HEK293 (cell line): Measurements from ENCODE around the gene MDFI.

Source experiments
- CTCF ChIA-PET: fragments of 350-600 bp; formaldehyde crosslinking; extraction: SDS; loops from one replicate; lab custom pipeline; 2021; ENCODE audit warnings: antibody characterized with exemption; lab: Yijun Ruan, JAX
- POLR2A ChIA-PET: fragments of 300-600 bp; formaldehyde crosslinking; extraction: SDS; loops from one replicate; lab custom pipeline; 2020; ENCODE audit warnings: antibody characterized with exemption, inconsistent platforms; lab: Yijun Ruan, JAX
- H3K27ac ChIP-seq: fragments of 200-500 bp; sonication (Bioruptor generic); 2 replicates; pipeline ENCODE4 v1.5.1; 2014; ENCODE audit warnings: low read depth, low read length, control low read depth, inconsistent platforms; ENCODE audit errors: extremely low read depth
- H3K36me3 ChIP-seq, 2 experiments: fragments of 200-500 bp in 1 of 2; sonication (Bioruptor generic) in 1 of 2; 1 replicate in 1 of 2; 2 replicates in 1 of 2; pipeline ENCODE4 v1.5.1; 2014 to 2017; ENCODE audit warnings: inconsistent platforms in 2 of 2, low read length in 2 of 2; ENCODE audit not compliant: control insufficient read depth in 2 of 2, insufficient read depth in 1 of 2
- H3K4me1 ChIP-seq: fragments of 200-500 bp; sonication (Bioruptor generic); 2 replicates; pipeline ENCODE4 v1.5.1; 2014; ENCODE audit warnings: mild to moderate bottlenecking, low read length, inconsistent platforms; ENCODE audit not compliant: control insufficient read depth, insufficient read depth
- H3K4me3 ChIP-seq: 2 replicates; pipeline ENCODE4 v1.5.1; 2011; ENCODE audit warnings: low read depth, mild to moderate bottlenecking, control low read depth, low read length, moderate library complexity
- H3K9me3 ChIP-seq: fragments of 200-500 bp; sonication (Bioruptor generic); 2 replicates; pipeline ENCODE4 v1.5.1; 2014; ENCODE audit warnings: low read depth, low read length, inconsistent platforms; ENCODE audit not compliant: control insufficient read depth, insufficient read depth
- GFI1B ChIP-seq: fragments of 450-650 bp; formaldehyde crosslinking; IDR thresholded peaks from 2 replicates; pipeline ENCODE4 v1.5.1; 2016; ENCODE audit warnings: missing biosample characterization, missing genetic modification characterization
- ZIC2 ChIP-seq: fragments of 450-650 bp; formaldehyde crosslinking; IDR thresholded peaks from 2 replicates; pipeline ENCODE4 v1.5.1; 2016; ENCODE audit warnings: missing biosample characterization, missing genetic modification characterization

MDFI gene

DNA sequence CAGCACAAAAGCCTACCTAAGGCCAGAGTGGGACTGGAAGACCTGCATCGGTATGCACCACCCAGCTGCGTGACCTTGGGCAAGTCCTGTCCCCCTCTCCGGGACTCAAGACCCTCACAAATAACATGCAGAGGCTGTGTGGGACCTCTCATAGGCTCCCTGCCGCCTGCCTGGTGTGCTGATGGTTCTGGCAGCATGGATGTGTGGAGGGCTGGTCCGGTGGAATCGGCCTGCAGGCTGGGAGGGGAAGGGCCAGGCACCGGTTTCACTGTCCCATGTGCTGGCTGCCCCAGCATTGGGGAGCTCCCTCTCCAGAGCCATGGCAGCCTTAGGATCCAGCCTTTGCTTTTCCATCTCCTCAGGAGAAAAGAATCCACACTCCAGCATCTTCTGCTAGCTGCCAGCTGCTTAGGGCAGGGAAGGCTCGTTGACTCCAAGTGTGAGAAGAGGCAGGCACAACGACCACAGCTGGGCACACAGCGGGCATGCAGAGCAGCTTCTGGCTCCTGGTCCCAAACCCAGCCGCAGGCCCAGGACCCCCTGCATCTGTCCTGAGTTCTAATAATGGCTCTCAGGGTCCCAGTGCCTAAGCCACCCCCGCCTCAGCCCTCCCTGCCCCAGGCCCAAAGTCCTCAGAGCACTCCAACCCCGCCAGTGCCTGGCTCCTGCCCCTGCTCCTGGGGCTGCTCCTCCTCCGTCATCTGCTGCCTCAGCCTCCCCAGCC lies 64.7 kb downstream of the MDFI start:
- H3K4me3 ChIP-seq, result no peak overlapping the region
- H3K36me3 ChIP-seq, result no peaks in the 10 kb centered on the region
- no peak overlapping the region for H3K27ac ChIP-seq
- TF ChIP-seq GFI1B (tag by site-specific recombination) (no peak), ZIC2 (tag by site-specific recombination) (peak; percentile 76)
- ChIA-PET POLR2A (no interaction called here), CTCF (interaction anchor here (0.6 to 0.7 kb wide), 3 partner anchors 10 to 548 kb away, joined by 3 read pairs; no protein-coding TSS in a partner anchor)
- H3K9me3 ChIP-seq, result no peaks in the 10 kb centered on the region
- H3K4me1 ChIP-seq, result no peaks in the 10 kb centered on the region
